Keratinocyte (primary cell): Measurements from ENCODE around the gene MRPS18A.

ENCODE experiments used
- CTCF ChIP-seq, 3 experiments: IDR thresholded peaks in 1 of 3; conservative IDR thresholded peaks in 1 of 3; optimal IDR thresholded peaks in 1 of 3; 2 replicates in 2 of 3; 3 replicates in 1 of 3; pipeline versions ENCODE3 to v1.5.1; 2011; ENCODE audit warnings: low read length in 3 of 3, mild to moderate bottlenecking in 3 of 3, moderate library complexity in 2 of 3, control low read depth in 1 of 3, inconsistent platforms in 1 of 3; ENCODE audit not compliant: insufficient read depth in 2 of 3; ENCODE audit errors: extremely low read depth in 1 of 3
- EZH2 ChIP-seq: IDR thresholded peaks from one replicate; pipeline ENCODE4 v1.6.1; 2012; ENCODE audit warnings: inconsistent platforms, mild to moderate bottlenecking, low read length, moderate library complexity

- TF ChIP-seq EZH2, result no peak
- no peak for TF ChIP-seq CTCF (optimal IDR thresholded peaks at IDR 0.05 in 1 of 3, IDR thresholded peaks at IDR 0.05 in 1 of 3, conservative IDR thresholded peaks at IDR 0.05 in 1 of 3; ENCODE audit: extremely low read depth in 1 of 3, insufficient read depth in 2 of 3, low read length in 3 of 3)
Measured at GRCh38 chr6:43674921-43675320, 12.7 kb downstream of the MRPS18A start.
